Stromal cell of bone marrow (primary cell): ENCODE results near the gene NRG3.

Source experiments
- DNase-seq: peaks from one replicate; pipeline ENCODE4 v3.0.0-alpha.2; 2012; ENCODE audit warnings: low read depth

Gene NRG3

GRCh38 chr10:82092111-82092510, 217.1 kb downstream of the NRG3 start:
- no peak for DNase-seq

DNA sequence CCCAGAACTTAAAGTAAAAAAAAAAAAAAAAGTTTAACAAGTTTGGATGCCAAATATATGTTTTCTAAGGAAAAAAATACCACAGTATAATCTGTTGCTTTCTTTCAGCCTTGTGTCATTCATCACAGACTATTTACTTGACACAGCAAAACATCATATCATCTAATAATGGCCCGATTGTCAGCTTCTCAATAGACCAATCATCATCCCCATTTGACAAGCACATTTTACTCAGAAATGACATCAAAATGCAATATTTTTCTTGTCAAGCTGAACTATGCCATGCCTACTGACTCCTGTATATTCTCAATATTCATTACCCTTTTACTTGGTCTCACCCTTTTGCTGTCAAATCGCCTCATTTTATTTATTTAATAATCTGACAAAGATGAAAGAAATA, 249.7 kb downstream of the NRG3 start:
- no peak for DNase-seq

DNA sequence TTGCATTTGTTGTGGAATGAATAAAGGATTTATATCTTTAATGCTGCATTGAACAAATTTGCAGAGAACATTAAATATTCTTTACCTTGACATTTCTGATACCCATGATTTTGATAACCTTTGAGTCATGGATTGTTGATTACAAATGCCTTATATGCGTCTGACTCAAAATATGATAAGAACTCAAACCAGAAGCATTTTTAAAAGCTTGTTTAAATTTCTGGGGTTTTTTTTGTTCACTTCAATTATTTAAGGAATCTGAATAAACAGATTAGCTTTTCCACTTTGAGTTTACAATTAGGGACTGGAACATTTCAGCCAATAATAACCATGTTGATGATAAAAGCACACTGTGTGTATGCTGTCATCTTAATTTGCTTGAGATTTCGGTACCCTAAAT, 253.5 kb downstream of the NRG3 start:
- no peak for DNase-seq

DNA sequence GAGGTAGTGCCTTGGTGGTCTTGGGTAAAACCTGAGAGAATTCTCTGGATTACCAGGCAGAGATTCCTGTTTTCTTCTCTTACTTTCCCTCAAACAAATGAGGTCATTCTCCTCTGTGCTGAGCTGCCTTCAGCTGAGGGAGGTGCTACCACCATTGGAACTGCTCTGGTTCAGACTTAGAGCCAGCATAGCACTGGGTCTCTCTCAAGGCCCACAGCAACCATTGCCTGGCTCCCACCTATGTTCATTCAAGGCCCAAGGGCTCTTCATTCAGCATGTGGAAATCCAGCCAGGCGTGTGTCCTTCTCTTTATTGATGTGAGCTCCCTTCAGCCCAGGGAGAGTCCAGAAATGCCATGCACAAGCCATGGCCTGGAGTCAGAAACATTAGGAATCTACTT, 261.1 kb downstream of the NRG3 start:
- no peak for DNase-seq

DNA sequence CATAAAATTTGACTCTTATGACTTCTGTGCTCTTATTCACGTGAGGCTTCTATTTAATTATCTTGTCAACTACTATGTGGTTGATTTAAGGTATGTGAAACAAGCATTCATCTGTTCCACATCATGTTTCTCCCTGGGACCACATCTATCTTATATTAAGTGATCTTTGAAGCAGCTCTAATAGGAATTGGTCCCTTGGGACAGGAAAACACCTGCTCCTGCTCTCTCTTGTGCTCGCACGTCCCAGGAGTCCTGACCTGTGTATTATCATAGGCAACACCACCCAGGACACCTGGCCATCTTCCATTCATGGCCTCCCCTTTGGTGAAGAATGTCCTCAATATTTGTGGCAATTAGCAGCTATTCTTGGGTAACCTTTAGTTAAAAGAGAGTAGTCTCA, 269.2 kb downstream of the NRG3 start:
- DNase-seq, result no peak

DNA sequence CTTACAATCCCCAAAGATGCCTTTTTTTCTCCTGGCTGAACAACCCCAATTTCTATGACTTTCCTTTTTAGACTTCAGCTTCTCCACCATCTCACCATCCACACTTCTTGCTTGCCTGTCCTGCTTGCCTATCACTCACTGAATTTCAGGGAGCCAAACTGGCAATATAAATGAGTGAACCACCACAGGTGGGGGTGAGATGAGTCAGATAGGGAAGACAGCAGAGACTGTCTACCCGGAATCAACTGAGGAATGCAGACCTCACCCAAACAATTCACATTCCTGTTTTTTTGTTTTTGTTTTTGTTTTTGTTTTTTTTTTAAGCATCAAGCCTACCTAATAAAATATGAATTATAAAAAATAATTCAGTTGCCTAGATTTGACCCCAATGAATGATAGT, 273.8 kb downstream of the NRG3 start:
- DNase-seq, result no peak

- DNase-seq, result no peak
Measured at GRCh38 chr10:82149674-82150073, 274.7 kb downstream of the NRG3 start.

- no peak for DNase-seq
Measured at GRCh38 chr10:82150123-82150900, 275.3 kb downstream of the NRG3 start.

GRCh38 chr10:82160307-82160706, 285.3 kb downstream of the NRG3 start:
- no peak for DNase-seq

DNA sequence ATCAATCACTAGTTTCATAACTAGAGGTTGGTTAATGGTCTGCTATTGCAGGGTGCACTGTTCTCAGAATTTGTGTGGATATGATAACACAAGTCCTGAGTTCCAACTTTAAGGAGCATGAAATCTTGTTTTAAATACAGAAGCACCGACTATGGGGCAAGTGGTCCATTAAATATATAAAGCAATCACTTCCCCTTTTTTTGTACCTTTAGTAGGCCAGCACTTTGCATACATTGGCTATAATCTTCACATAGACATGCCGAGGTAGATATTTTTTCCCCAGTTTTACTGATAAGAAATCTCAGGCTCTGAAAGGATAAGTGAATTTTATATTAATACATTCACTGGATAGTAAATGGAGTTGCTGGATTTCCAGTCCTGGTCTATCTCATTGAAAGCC, 286.3 kb downstream of the NRG3 start:
- no peak for DNase-seq

- no peak for DNase-seq
Measured at GRCh38 chr10:82162549-82163195, 287.7 kb downstream of the NRG3 start.

- DNase-seq, result no peak
Measured at GRCh38 chr10:82171899-82172298, 296.9 kb downstream of the NRG3 start.

DNA sequence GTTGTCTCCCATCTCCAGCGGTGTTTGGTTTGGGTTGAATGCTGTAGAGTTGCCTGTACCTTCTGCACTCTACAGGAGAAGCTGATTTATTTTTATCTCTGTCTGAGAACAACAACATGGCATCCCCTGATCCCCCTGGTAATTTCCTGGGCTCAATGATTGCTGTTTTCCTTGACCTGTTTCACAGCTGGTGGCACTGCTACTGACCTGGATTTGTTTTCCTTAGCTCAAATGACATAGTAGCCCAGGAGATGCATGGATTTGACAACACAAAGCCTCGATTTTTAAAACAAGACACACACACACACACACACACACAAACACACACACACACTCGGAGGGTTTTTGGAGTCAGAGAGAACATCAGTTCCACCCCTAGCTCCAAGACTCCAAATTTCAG, 301.6 kb downstream of the NRG3 start:
- no peak for DNase-seq

DNA sequence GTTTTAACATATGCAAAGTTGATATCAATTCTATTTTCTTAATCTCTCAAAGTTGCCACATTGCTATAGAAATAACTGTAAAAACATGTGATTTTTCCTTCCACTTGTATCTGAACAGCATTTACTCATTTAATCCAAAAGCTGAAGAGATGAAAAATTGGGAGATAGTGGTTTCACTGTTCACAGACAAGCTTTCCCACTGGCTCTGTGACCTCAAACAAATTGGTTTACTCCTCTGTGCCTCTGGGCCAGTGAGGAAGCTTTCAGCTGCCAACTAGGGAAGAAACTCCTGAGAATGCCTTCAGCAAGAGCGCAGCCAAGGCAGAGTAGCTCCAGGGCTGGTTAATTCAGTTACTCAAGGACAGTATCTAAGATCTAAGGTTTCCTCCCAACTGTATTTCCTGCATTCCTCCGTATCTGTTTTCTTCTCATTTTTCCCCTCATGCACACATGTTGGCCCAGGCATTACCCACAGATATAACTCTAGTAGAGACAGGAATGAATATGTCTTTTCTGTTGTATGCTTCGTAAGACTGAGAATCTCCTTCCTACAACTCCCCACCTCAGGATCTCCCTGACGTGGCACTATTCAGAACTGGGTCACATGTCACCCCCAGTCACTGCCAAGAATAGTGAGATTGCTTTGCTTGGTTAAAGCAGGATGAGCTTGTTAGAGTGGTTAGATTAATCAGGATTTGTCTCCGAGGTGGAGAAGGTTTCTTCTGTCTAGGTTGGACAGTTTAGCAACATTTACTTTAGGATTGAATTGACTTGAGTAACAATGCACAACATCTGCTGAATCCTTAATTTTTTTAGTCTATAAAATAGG, 315.7 kb downstream of the NRG3 start:
- peak; percentile 6 for DNase-seq

GRCh38 chr10:82191653-82192052, 316.7 kb downstream of the NRG3 start:
- no peak for DNase-seq

- no peak for DNase-seq
Measured at GRCh38 chr10:82192665-82193064, 317.7 kb downstream of the NRG3 start.

- DNase-seq, result no peak
Measured at GRCh38 chr10:82194419-82194818, 319.4 kb downstream of the NRG3 start.

DNA sequence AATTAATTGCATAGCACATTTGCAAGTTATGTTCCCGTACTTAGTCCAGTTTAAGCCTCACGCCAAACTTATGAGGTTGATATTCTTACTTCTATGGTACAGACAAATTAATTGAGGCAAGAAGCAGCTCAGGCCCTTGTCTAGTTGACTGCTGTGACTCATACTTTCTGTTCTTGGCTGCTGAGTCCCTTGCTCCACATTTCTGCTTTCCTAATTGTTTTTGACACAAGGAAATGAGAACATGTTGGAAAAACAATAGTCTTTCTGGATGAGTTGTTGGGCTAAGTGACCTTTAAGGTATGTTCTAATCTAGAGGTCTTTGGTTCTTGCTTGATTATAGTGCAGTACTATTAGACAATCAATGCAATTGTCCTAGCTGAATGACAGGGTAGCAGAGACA, 331.8 kb downstream of the NRG3 start:
- no peak for DNase-seq

- DNase-seq, result no peak
Measured at GRCh38 chr10:82208726-82209125, 333.7 kb downstream of the NRG3 start.

- no peak for DNase-seq
Measured at GRCh38 chr10:82210331-82210730, 335.3 kb downstream of the NRG3 start.

GRCh38 chr10:82211346-82211745, 336.4 kb downstream of the NRG3 start:
- DNase-seq, result no peak

- no peak for DNase-seq
Measured at GRCh38 chr10:82212753-82213152, 337.8 kb downstream of the NRG3 start.

DNA sequence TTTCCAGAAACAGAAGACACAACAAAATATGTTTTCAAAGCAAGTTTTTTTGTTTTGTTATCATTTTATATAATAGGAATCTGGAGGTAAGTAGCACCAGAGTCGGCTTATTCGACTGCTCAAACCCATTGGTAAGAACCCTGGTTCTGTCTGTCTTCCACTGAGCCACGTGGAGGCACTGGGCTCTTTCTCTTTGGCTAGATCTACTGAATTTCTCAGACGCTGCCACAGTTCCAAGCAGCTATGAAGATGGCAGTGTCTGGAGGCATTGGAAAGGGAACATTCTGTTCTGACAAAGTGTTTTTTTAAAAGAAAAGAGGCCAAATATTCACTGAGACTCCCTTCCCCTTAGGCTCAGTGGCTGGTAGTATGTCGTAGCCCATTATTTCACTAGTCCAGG, 338.8 kb downstream of the NRG3 start:
- DNase-seq, result no peak
